MM.1S (cell line): Measurements from ENCODE around the gene LMBR1.
"Not testable (repeated sequence)": the region's sequence is repeated elsewhere in the genome, so short reads cannot be mapped to it uniquely, and the experiment has no call there.

Experiments
- DNase-seq: peaks from one replicate; pipeline ENCODE4 v3.0.0-alpha.2; 2015
- H2AFZ ChIP-seq: fragments of 300-600 bp; sonication (generic); 2 replicates; pipeline ENCODE4 v1.6.0; 2016; ENCODE audit warnings: antibody characterized with exemption, low read length
- H3F3A ChIP-seq: fragments of 300-600 bp; sonication (generic); 2 replicates; pipeline ENCODE4 v1.6.1; 2016; ENCODE audit warnings: mild to moderate bottlenecking, antibody characterized with exemption, low read length, moderate library complexity, mixed read lengths; ENCODE audit not compliant: insufficient read depth
- H3K27ac ChIP-seq: fragments of 300-600 bp; sonication (generic); 2 replicates; pipeline ENCODE4 v1.5.1; 2016; ENCODE audit warnings: mild to moderate bottlenecking, low read length
- H3K27me3 ChIP-seq: fragments of 300-600 bp; sonication (generic); replicated peaks from 2 replicates; pipeline ENCODE4 v1.6.0; 2016; ENCODE audit warnings: low read length; ENCODE audit not compliant: insufficient read depth
- H3K36me3 ChIP-seq: fragments of 300-600 bp; sonication (generic); replicated peaks from 2 replicates; pipeline ENCODE4 v1.6.1; 2016; ENCODE audit warnings: mild to moderate bottlenecking, low read length, mixed read lengths; ENCODE audit not compliant: insufficient read depth
- H3K4me1 ChIP-seq: fragments of 300-600 bp; sonication (generic); 2 replicates; pipeline ENCODE4 v1.6.1; 2016; ENCODE audit warnings: low read length, mixed read lengths
- H3K4me2 ChIP-seq: fragments of 300-600 bp; sonication (generic); 2 replicates; pipeline ENCODE4 v1.6.0; 2016; ENCODE audit warnings: low read depth, low read length
- H3K4me3 ChIP-seq: fragments of 300-600 bp; sonication (generic); 2 replicates; pipeline ENCODE4 v1.5.1; 2016; ENCODE audit warnings: low read length, mixed read lengths
- H3K79me2 ChIP-seq: fragments of 300-600 bp; sonication (generic); 2 replicates; pipeline ENCODE4 v1.6.1; 2016; ENCODE audit warnings: mixed run types, low read length, mixed read lengths
- H3K9ac ChIP-seq: fragments of 300-600 bp; sonication (generic); 2 replicates; pipeline ENCODE4 v1.6.1; 2016; ENCODE audit warnings: low read length, mixed read lengths
- H3K9me2 ChIP-seq: fragments of 300-600 bp; sonication (generic); replicated peaks from 2 replicates; pipeline ENCODE4 v1.6.1; 2016; ENCODE audit warnings: mild to moderate bottlenecking, low read length, mixed read lengths; ENCODE audit not compliant: insufficient read depth
- H3K9me3 ChIP-seq: fragments of 300-600 bp; sonication (generic); replicated peaks from 2 replicates; pipeline ENCODE4 v1.6.1; 2016; ENCODE audit warnings: mild to moderate bottlenecking, low read length, mixed read lengths; ENCODE audit not compliant: insufficient read depth
- H4K20me1 ChIP-seq: fragments of 300-600 bp; sonication (generic); 2 replicates; pipeline ENCODE4 v1.6.1; 2016; ENCODE audit warnings: mild to moderate bottlenecking, low read length, moderate library complexity, mixed read lengths; ENCODE audit not compliant: insufficient read depth
- EZH2 ChIP-seq: fragments of 300-600 bp; sonication (generic); optimal IDR thresholded peaks from 2 replicates; pipeline ENCODE3; 2017; ENCODE audit warnings: low read depth, mild to moderate bottlenecking, antibody characterized with exemption, low read length, mixed read lengths
- EZH2phosphoT487 ChIP-seq: fragments of 300-600 bp; sonication (generic); IDR thresholded peaks from 2 replicates; pipeline ENCODE4 v1.6.1; 2018; ENCODE audit warnings: antibody characterized with exemption, low read length
- TF ChIP-seq, protein P1 (sequence below): fragments of 300-600 bp; sonication (generic); IDR thresholded peaks from 2 replicates; pipeline ENCODE4 v1.5.1; 2016; ENCODE audit warnings: antibody characterized with exemption, low read length, mixed read lengths

Gene LMBR1

GRCh38 chr7:156889089-156889488, 3.9 kb downstream of the LMBR1 start:
- no peak for DNase-seq
- no peak overlapping the region for H3K4me2 ChIP-seq
- peaks cover 3% of the 10 kb centered on the region; the same call in 1 of the 2 replicates for H3K4me1 ChIP-seq
- no peak overlapping the region for H3K4me3 ChIP-seq
- peaks cover 79% of the 10 kb centered on the region for H3K79me2 ChIP-seq
- H3K36me3 ChIP-seq = peaks cover 4% of the 10 kb centered on the region; the same call in 1 of the 2 replicates
- no peaks in the 10 kb centered on the region for H3K9me2 ChIP-seq
- H3K9ac ChIP-seq = no peak overlapping the region
- no peak for TF ChIP-seq EZH2phosphoT487
- no peak for TF ChIP-seq EZH2
- H3F3A ChIP-seq = peaks cover 12% of the 10 kb centered on the region; the same call in 1 of the 2 replicates
- no peaks in the 10 kb centered on the region for H3K9me3 ChIP-seq
- H4K20me1 ChIP-seq = peaks cover 4% of the 10 kb centered on the region; the same call in 1 of the 2 replicates
- no peak overlapping the region for H3K27ac ChIP-seq
- H2AFZ ChIP-seq = no peak overlapping the region
- H3K27me3 ChIP-seq = no peaks in the 10 kb centered on the region

- TF ChIP-seq, protein P1, sequence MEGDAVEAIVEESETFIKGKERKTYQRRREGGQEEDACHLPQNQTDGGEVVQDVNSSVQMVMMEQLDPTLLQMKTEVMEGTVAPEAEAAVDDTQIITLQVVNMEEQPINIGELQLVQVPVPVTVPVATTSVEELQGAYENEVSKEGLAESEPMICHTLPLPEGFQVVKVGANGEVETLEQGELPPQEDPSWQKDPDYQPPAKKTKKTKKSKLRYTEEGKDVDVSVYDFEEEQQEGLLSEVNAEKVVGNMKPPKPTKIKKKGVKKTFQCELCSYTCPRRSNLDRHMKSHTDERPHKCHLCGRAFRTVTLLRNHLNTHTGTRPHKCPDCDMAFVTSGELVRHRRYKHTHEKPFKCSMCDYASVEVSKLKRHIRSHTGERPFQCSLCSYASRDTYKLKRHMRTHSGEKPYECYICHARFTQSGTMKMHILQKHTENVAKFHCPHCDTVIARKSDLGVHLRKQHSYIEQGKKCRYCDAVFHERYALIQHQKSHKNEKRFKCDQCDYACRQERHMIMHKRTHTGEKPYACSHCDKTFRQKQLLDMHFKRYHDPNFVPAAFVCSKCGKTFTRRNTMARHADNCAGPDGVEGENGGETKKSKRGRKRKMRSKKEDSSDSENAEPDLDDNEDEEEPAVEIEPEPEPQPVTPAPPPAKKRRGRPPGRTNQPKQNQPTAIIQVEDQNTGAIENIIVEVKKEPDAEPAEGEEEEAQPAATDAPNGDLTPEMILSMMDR = no peak
- TF ChIP-seq EZH2 (no peak), EZH2phosphoT487 (no peak)
- Histone ChIP-seq H3K27ac (no peak overlapping the region), H3K9me2 (no peaks in the 10 kb centered on the region), H3K4me3 (no peak overlapping the region), H3K36me3 (peaks cover 4% of the 10 kb centered on the region; the same call in 1 of the 2 replicates), H3K9me3 (no peaks in the 10 kb centered on the region), H3K4me2 (no peak overlapping the region), H4K20me1 (peaks cover 4% of the 10 kb centered on the region; the same call in 1 of the 2 replicates), H2AFZ (no peak overlapping the region), H3K27me3 (no peaks in the 10 kb centered on the region), H3K9ac (no peak overlapping the region), H3K4me1 (peaks cover under 1% of the 10 kb centered on the region; the same call in 1 of the 2 replicates), H3K79me2 (peaks cover 96% of the 10 kb centered on the region), H3F3A (0 out of 2 replicates have a peak, but pooled peaks cover 4% of the 10 kb centered on the region)
- DNase-seq = no peak
Measured at GRCh38 chr7:156886020-156886795, 6.8 kb downstream of the LMBR1 start.

- H3K9me3 ChIP-seq = no peaks in the 10 kb centered on the region
- no peak overlapping the region for H3K9ac ChIP-seq
- no peak for DNase-seq
- 0 out of 2 replicates have a peak, but pooled peaks cover 4% of the 10 kb centered on the region for H4K20me1 ChIP-seq
- H3K4me3 ChIP-seq = no peak overlapping the region
- no peaks in the 10 kb centered on the region for H3K27me3 ChIP-seq
- H3K4me1 ChIP-seq = no peaks in the 10 kb centered on the region
- peaks cover 98% of the 10 kb centered on the region for H3K79me2 ChIP-seq
- H3F3A ChIP-seq = peaks cover 10% of the 10 kb centered on the region
- no peak for TF ChIP-seq EZH2
- no peak overlapping the region for H3K4me2 ChIP-seq
- no peak overlapping the region for H3K27ac ChIP-seq
- no peaks in the 10 kb centered on the region for H3K9me2 ChIP-seq
- H2AFZ ChIP-seq = no peak overlapping the region
- H3K36me3 ChIP-seq = peaks cover 4% of the 10 kb centered on the region; the same call in 1 of the 2 replicates
Measured at GRCh38 chr7:156881679-156882078, 11.3 kb downstream of the LMBR1 start.

DNA sequence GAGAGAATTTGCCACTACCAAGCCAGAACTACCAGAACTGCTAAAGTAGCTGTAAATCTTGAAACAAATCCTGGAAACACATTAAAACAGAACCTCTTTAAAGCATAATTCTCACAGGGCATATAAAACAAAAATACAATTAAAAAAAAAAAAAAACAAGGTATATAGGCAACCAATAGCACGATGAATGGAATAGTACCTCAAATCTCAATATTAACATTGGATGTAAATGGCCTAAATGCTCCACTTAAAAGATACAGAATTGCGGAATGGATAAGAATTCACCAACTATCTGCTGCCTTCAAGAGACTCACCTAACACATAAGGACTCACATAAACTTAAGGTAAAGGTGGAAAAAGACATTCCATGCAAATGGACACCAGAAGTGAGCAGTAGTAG, 17.2 kb downstream of the LMBR1 start:
- no peaks in the 10 kb centered on the region; the same call in 1 of the 2 replicates for H4K20me1 ChIP-seq
- H3F3A ChIP-seq = peaks cover 12% of the 10 kb centered on the region
- H3K9me3 ChIP-seq = no peaks in the 10 kb centered on the region

DNA sequence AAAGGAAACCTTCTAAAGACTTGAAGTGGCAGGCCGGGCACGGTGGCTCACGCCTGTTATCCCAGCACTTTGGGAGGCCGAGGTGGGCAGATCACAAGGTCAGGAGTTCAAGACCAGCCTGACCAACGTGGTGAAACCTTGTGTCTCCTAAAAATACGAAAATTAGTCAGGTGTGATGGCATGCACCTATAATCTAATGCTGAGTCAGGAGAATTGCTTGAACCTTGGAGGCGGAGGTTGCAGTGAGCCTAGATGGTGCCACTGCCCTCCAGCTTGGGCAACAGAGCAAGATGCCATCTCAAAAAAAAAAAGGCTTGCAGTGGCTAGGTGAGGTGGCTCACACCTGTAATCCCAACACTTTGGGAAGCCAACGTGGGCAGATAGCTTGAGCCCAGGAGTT, 24.6 kb downstream of the LMBR1 start:
- H3K27me3 ChIP-seq, H3K4me1 ChIP-seq, H3K4me3 ChIP-seq, H3K9me2 ChIP-seq, H3K27ac ChIP-seq, H3F3A ChIP-seq, H4K20me1 ChIP-seq, H2AFZ ChIP-seq, H3K9ac ChIP-seq, DNase-seq, H3K9me3 ChIP-seq, H3K36me3 ChIP-seq, H3K4me2 ChIP-seq: not testable (repeated sequence)
- H3K79me2 ChIP-seq = peaks cover 92% of the 10 kb centered on the region

More for the DNA sequence above, 17.2 kb downstream of the LMBR1 start:
- no peak for TF ChIP-seq EZH2
- no peak for TF ChIP-seq EZH2phosphoT487
- TF ChIP-seq, protein P1 = no peak
- Histone ChIP-seq H3K4me2 (no peak overlapping the region), H2AFZ (no peak overlapping the region), H3K9me2 (no peaks in the 10 kb centered on the region), H3K9ac (no peak overlapping the region), H3K4me3 (no peak overlapping the region), H3K4me1 (no peaks in the 10 kb centered on the region), H3K27me3 (no peaks in the 10 kb centered on the region), H3K36me3 (no peaks in the 10 kb centered on the region), H3K79me2 (peaks cover 90% of the 10 kb centered on the region), H3K27ac (no peak overlapping the region)
- DNase-seq = no peak
